ENCODE data around the gene ZBTB3. TPM values are rescaled to one million over a fixed set of nuclear protein-coding genes. Genes with fewer than 3 reads are reported as not detected.
"Not testable (repeated sequence)": the region's sequence is repeated elsewhere in the genome, so short reads cannot be mapped to it uniquely, and the experiment has no call there.

ZBTB3 gene
- total RNA-seq, 2 experiments from 2014 or later, result 2.3 to 3.5 TPM

DNA sequence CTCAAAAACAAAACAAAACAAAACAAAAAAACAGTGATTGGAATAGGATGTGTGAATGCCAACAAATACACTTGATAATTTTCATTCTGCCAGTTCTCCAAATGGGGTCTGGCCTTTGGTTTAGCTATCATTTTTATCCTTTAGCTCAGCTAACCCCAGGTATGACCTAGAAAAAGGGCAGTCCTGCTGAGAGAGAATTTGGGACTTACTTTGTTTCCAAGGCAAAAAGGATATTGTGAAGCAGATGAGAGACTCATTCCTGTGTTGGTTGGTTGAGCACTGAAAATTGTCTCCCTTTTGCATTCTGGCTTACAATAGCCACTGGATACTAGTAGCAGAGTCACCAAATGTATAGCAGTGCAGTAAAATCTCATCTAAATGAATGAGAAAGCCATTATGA lies 16.8 kb downstream of the ZBTB3 start:
- ChIA-PET CTCF (interaction anchor here (1.0 kb wide), 1 partner anchor 49 kb away, joined by 4 read pairs; no protein-coding TSS in a partner anchor), POLR2A (interaction anchor here (0.6 to 1.6 kb wide), 4 partner anchors 11 to 104 kb away, joined by 3 to 4 read pairs (median 3); partner anchors contain the start of gene ZBTB3)
- Mint-ChIP-seq H3K9me3 (no peaks in the 10 kb centered on the region), H3K36me3 (ENCODE audit: low read depth) (peaks cover 60% of the 10 kb centered on the region), H3K4me1 (ENCODE audit: low read depth) (peaks cover 8% of the 10 kb centered on the region), H3K27ac (no peak overlapping the region), H3K4me3 (no peak overlapping the region), H3K27me3 (no peaks in the 10 kb centered on the region)
- TF ChIP-seq, protein P1, sequence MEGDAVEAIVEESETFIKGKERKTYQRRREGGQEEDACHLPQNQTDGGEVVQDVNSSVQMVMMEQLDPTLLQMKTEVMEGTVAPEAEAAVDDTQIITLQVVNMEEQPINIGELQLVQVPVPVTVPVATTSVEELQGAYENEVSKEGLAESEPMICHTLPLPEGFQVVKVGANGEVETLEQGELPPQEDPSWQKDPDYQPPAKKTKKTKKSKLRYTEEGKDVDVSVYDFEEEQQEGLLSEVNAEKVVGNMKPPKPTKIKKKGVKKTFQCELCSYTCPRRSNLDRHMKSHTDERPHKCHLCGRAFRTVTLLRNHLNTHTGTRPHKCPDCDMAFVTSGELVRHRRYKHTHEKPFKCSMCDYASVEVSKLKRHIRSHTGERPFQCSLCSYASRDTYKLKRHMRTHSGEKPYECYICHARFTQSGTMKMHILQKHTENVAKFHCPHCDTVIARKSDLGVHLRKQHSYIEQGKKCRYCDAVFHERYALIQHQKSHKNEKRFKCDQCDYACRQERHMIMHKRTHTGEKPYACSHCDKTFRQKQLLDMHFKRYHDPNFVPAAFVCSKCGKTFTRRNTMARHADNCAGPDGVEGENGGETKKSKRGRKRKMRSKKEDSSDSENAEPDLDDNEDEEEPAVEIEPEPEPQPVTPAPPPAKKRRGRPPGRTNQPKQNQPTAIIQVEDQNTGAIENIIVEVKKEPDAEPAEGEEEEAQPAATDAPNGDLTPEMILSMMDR (IDR thresholded peaks at IDR 0.05), result no peak
- intact Hi-C loops (cut with DNase I, micrococcal nuclease), result loop anchor here in 1 of 2 experiments (5.0 kb wide), 1 partner anchor 290 kb away; no protein-coding TSS in a partner anchor
- H3K4me1 ChIP-seq (ENCODE audit: insufficient read depth, low read length), result peaks cover 5% of the 10 kb centered on the region
- no peak overlapping the region for H3K27ac ChIP-seq (ENCODE audit: low read depth in 1 of 2, low read length in 2 of 2)
- DNase-seq, result no peak
- H3K9me3 ChIP-seq (ENCODE audit: control insufficient read depth in 1 of 2, insufficient read depth in 1 of 2, low read length in 2 of 2), result no peaks in the 10 kb centered on the region
- peaks cover 53% of the 10 kb centered on the region for H3K36me3 ChIP-seq (ENCODE audit: insufficient read depth, low read length)
- H3K4me3 ChIP-seq (ENCODE audit: low read length), result no peak overlapping the region
- no peaks in the 10 kb centered on the region for H3K27me3 ChIP-seq (ENCODE audit: control insufficient read depth in 1 of 2, insufficient read depth in 2 of 2, low read length in 2 of 2)
- no peak for ATAC-seq (ENCODE audit: poor library complexity)

DNA sequence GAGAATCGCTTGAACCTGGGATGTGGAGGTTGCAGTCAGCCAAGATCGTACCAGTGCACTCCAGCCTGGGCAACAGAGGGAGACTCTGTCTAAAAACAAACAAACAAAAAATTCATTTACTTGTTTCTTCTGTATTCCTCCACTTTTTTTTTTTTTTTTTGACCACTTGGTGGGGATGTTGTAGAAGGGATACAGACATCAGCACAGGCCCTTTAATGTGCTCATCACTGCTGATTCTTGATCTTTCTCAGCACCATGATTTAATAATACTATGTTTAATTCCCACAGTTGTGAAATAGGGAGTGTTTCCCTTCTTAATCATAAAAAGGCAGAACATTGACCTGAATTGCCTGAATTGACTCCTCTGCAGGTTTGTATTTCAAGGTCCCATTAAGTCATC lies 21.1 kb downstream of the ZBTB3 start:
- Histone ChIP-seq H3K4me3 (ENCODE audit: low read length) (no peak overlapping the region), H3K27me3 (ENCODE audit: control insufficient read depth in 1 of 2, insufficient read depth in 2 of 2, low read length in 2 of 2) (no peaks in the 10 kb centered on the region), H3K9me3 (ENCODE audit: control insufficient read depth in 1 of 2, insufficient read depth in 1 of 2, low read length in 2 of 2) (no peaks in the 10 kb centered on the region), H3K4me1 (ENCODE audit: insufficient read depth, low read length) (peaks cover 30% of the 10 kb centered on the region), H3K36me3 (ENCODE audit: insufficient read depth, low read length) (peaks cover 38% of the 10 kb centered on the region), H3K27ac (ENCODE audit: low read depth in 1 of 2, low read length in 2 of 2) (no peak overlapping the region)
- DNase-seq (peak in 2 of 14 experiments; percentile 46 to 59), ATAC-seq (ENCODE audit: poor library complexity) (no peak)
- CTCF ChIA-PET, result no interaction called here
- intact Hi-C loops (cut with DNase I, micrococcal nuclease), result no loop called here
- H3K27ac Mint-ChIP-seq, result peak overlapping the region; percentile 65
- peak overlapping the region; percentile 48 for H3K4me3 Mint-ChIP-seq
- peaks cover 59% of the 10 kb centered on the region for H3K36me3 Mint-ChIP-seq (ENCODE audit: low read depth)
- peaks cover 33% of the 10 kb centered on the region for H3K4me1 Mint-ChIP-seq (ENCODE audit: low read depth)
- POLR2A ChIA-PET, result interaction anchor here (7.9 kb wide), 1 partner anchor 21 kb away, joined by 228 read pairs; the partner anchor contains the start of gene ZBTB3
- no peaks in the 10 kb centered on the region for H3K27me3 Mint-ChIP-seq
- TF ChIP-seq, protein P1 (IDR thresholded peaks at IDR 0.05), result peak; percentile 31
- no peaks in the 10 kb centered on the region for H3K9me3 Mint-ChIP-seq

DNA sequence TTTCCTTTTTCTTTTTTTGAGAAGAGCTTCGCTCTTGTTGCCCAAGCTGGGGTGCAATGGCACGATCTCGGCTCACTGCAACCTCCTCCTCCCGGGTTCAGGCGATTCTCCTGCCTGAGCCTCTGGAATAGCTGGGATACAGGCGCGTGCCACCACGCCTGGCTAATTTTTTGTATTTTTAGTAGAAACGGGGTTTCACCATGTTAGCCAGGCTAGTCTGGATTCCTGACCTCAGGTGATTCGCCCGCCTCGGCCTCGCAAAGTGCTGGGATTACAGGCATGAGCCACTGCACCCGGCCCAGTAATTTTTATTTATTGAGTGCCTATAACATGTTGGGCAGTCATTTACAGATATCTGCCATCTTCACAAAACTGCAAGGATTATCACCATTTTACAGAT lies 23.9 kb downstream of the ZBTB3 start:
- H3K27ac Mint-ChIP-seq, result peak overlapping the region; percentile 98
- Histone ChIP-seq H3K36me3 (ENCODE audit: insufficient read depth, low read length) (peaks cover 23% of the 10 kb centered on the region), H3K4me3 (ENCODE audit: low read length) (peak overlapping the region; percentile 65), H3K4me1 (ENCODE audit: insufficient read depth, low read length) (peaks cover 43% of the 10 kb centered on the region)
- H3K9me3 ChIP-seq (ENCODE audit: control insufficient read depth in 1 of 2, insufficient read depth in 1 of 2, low read length in 2 of 2); H3K27ac ChIP-seq (ENCODE audit: low read depth in 1 of 2, low read length in 2 of 2); H3K27me3 Mint-ChIP-seq; DNase-seq; ATAC-seq (ENCODE audit: poor library complexity); H3K27me3 ChIP-seq (ENCODE audit: control insufficient read depth in 1 of 2, insufficient read depth in 2 of 2, low read length in 2 of 2); intact Hi-C loops (cut with DNase I, micrococcal nuclease); H3K9me3 Mint-ChIP-seq: not testable (repeated sequence)
- peak overlapping the region; percentile 56 for H3K4me3 Mint-ChIP-seq
- CTCF ChIA-PET, result interaction anchor here (0.8 to 8.3 kb wide), 4 partner anchors 10 to 57 kb away, joined by 3 to 44 read pairs (median 4); partner anchors contain the start of genes TAF6L and TMEM179B
- peaks cover 60% of the 10 kb centered on the region for H3K36me3 Mint-ChIP-seq (ENCODE audit: low read depth)
- peaks cover 52% of the 10 kb centered on the region for H3K4me1 Mint-ChIP-seq (ENCODE audit: low read depth)
- POLR2A ChIA-PET, result interaction anchor here (1.5 to 7.9 kb wide), 8 partner anchors 20 to 138 kb away, joined by 6 to 228 read pairs (median 84); partner anchors contain the start of genes BSCL2, C11orf98, CSKMT and GNG3

Measured in CD4-positive, alpha-beta T cell (primary cell).